ENCODE results near the gene CPA5.

The CPA5 gene

GRCh38 chr7:130332259-130333053, 12.2 kb upstream of the CPA5 start:
- DNase-seq (ENCODE audit: low read depth in 2 of 2): no peak

DNA sequence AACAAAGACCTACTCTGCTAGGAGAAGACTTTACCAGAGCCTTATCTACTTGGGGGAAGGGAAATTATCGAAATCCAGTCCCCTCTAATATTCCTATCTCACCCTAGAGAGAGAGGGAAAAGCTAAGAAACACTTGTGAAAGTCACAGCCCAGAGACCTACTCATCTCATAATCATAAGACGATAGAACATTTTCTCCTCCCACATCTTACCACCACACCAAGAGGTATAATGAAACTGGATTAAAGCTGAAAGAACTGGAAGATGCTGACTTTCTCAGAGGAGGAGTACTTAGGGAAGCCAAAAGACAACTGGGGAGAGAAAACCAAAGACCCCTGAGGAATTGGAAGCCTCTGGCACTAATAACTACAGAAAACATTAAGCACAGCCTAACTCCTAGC, 10.8 kb upstream of the CPA5 start:
- DNase-seq (ENCODE audit: low read depth in 2 of 2): no peak

DNA sequence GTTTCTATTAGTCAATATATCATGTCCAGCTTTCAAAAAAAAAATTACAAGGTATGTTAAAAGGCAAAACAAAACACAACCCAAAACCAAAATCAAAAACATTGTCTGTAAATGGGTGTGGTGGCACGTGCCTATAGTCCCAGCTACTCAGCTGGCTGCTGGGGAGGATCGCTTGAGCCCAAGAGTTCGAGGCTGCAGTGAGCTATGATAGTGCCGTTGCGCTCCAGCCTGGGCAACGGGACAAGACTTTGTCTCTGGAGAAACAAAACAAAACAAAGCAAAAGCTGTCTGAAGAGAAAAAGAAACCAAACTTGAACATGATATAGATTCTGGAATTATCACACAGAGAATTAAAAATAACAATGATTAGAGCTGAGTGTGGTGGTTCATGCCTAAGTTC, 10.3 kb upstream of the CPA5 start:
- DNase-seq (ENCODE audit: low read depth in 2 of 2): no peak

GRCh38 chr7:130337410-130337971, 7.1 kb upstream of the CPA5 start:
- no peak for DNase-seq (ENCODE audit: low read depth in 2 of 2)

DNA sequence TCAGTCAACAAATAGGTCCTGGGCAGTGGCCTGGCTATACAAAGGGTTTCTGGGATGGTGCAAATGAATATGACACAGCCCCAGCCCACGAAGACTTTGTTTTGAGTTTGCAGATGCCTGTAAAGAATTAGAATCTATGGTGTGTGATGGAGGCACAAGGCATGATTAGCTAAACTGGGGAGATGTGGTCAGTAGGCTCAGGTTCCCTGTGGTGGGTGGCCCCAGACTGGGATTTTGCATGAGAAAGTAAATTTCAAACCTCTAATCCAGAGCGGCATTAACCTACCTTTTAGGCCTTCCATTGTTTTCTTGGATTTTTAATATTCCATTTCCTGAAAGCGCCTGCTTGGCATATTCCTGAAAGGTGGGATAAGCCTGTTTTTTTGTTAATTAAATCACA, 6.4 kb upstream of the CPA5 start:
- no peak for DNase-seq (ENCODE audit: low read depth in 2 of 2)

- no peak for DNase-seq (ENCODE audit: low read depth in 2 of 2)
Measured at GRCh38 chr7:130341882-130342281, 2.7 kb upstream of the CPA5 start.

DNA sequence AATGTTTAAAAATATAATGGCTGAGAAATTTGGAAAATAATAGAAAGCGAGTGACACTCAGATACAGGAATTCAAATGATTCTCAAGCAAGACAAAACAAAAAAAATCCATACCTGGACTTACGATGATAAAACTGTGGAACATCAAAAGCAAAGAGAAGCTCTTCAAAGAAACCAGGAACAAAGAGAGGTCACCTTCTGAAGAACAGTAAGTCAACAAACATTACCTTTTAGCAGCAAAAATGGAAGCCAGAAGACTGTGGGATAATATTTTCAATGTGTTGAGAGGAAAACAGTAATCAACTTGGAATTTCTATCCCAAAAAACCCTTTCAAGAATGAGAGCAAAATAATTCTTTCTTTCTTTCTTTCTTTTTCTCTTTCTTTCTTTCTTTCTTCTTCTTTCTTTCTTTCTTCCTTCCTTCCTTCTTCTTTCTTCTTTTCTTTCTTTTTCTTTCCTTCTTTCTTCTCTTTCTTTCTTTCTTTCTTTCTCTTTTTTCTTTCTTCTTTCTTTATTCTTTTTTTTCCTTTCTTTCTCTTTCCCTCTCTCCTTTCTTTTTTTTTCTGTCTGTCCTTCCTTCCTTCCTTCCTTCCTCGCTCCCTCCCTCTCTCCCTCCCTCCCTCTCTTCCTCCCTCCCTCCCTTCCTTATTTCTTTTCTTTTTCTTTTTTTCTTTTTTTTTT, 1.8 kb upstream of the CPA5 start:
- DNase-seq (ENCODE audit: low read depth in 2 of 2): no peak

DNA sequence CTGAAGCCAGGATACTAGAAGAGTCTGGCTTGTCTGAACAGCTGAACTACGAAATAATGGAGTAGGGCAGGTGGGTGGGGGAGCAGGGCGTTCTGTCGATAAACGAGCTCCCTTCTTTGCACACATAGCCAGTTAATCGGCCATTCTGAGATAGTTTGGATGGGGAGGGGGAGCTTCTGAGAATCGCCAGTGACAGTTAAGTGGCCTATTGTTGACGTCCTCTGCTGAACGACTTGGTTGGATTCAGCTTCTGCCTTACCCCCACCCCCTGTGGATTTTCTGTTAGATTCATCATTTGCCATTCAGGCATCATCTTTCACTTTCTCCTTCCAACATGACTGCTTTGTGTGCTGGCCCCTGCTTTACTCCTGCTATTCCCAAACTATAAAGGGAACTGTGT, 520 bp downstream of the CPA5 start:
- no peak for DNase-seq (ENCODE audit: low read depth in 2 of 2)

DNA sequence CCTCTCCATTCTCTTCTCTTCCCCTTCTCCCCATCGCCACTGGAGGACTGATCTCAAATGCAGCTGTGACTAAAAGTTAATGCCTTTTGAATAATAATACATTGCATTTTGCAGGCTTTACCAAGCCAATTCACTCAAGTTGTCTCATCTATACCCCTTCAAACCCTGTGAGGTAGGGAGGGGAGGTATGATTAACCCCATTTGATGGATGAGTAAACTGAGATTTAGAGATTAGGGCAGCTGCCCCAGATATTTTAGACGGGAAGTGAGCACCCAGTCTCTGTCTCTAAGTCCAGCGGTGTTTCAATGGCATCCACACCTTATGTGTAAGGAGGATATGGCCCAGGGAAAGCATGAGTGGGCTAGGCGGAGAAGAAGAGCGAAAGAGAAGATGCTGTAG, 1.1 kb downstream of the CPA5 start:
- DNase-seq (ENCODE audit: low read depth in 2 of 2): no peak

- DNase-seq (ENCODE audit: low read depth in 2 of 2): no peak
Measured at GRCh38 chr7:130346177-130346905, 1.7 kb downstream of the CPA5 start.

DNA sequence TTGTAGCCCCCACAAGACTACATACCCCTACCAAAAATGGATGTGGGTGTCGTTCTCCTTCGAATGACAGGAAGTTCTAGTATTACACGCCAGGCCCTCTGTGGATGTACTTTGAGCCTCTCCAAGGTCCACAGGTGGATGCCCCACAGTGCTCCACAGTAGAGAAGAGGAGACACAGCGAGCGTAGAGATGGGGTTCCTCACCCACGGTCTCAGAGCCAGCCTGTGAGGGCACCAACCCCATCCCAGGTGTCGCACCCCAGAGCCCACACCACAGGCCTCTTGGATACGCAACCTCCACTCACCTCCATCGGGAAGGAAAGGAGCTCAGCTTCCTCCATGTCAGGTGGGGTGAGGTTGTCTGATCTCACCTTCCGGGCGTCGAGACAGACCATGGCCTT, 2.3 kb downstream of the CPA5 start:
- DNase-seq (ENCODE audit: low read depth in 2 of 2): no peak

- DNase-seq (ENCODE audit: low read depth in 2 of 2): no peak
Measured at GRCh38 chr7:130349911-130350782, 5.5 kb downstream of the CPA5 start.

GRCh38 chr7:130350945-130351790, 6.6 kb downstream of the CPA5 start:
- no peak for DNase-seq (ENCODE audit: low read depth in 2 of 2)

DNA sequence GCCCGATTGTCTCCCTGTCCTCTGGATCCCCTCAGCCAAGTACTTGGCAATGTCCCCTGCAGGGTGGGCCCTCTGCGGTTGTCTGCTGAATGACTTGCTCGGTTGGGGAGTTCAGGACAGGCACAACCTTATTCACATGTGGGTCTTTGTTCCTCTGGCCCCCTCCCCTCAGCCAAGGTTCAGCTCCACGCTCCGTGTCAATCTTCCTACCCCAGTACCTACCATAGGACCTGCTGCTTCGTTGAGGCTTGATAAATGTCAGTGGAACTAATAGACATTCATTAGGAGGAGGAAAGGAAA, 7.1 kb downstream of the CPA5 start:
- no peak for DNase-seq (ENCODE audit: low read depth in 2 of 2)

DNA sequence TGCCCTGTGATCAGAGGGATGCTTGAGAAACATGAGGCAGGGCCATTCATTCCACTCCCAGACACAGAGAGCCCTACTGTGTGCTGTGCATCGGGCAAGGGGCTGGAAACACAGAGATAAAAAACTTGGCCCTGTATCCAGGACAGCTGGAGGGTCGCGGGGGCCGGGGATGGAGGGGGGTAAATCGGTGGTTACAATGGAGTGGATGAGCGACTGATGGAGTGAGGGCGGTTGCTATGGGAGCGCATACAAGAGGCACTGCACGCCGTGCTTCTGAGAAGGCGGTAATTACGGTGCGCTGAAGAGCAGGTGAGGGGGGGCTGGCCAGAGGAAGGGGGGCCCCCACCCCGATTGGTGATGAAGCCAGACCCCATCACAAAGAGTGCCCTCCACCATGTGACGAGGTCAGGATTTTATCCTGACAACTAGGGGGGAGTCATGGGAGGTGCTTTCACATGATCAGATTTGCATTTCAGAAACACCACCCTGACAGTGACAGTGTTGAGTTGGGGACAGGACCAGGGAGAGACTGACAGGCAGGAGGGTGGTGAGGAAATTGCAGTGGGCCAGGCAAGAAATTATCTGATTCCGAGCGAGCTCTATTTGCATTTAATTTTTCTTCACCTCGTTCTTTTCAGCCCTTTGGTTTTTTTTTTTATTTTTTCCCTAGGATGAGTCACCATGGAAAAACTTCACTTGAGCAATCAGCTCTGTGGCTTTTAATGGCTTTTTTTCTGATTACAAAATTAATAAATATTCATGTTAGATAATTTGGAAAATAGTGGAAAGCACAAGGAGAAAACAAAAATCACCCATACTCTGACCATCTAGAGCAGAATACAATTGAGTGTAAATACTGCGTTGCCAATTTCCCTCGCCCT, 7.8 kb downstream of the CPA5 start:
- no peak for DNase-seq (ENCODE audit: low read depth in 2 of 2)

DNA sequence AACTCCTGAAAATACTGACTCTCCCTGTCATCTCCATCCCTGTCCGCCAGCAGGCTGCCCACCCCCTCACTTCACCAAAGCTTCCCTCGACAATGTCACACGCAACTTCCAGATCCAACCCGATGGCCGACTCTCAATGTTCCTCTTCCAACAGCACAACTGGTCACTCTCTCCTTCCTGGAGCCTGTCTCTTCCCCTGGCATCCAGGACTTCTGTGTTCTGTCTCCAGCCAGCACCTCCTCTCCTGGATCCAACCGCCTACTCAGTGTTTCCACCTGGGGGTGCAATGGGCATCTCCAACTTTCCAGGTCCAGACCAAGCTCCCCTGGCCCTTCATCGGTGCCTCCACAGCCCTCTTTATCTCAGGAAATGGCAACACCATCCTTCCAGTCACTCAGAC, 8.6 kb downstream of the CPA5 start:
- DNase-seq (ENCODE audit: low read depth in 2 of 2): no peak

GRCh38 chr7:130356121-130356875, 11.7 kb downstream of the CPA5 start:
- DNase-seq (ENCODE audit: low read depth in 2 of 2): no peak

GRCh38 chr7:130356876-130357611, 12.4 kb downstream of the CPA5 start:
- no peak for DNase-seq (ENCODE audit: low read depth in 2 of 2)

All from stimulated activated CD4-positive, alpha-beta T cell treated with anti-CD3 and anti-CD28 coated beads, Interleukin-1b, Interleukin-23, amount 100 ng/mL, for 4 hours (primary cell).